Astrocyte (in vitro differentiated cells and primary cell): ENCODE measurements around the gene PSMG2. TPM values are rescaled to one million over a fixed set of nuclear protein-coding genes. Genes with fewer than 3 reads are reported as not detected.

Experiments used
- DNase-seq: peaks from one replicate; pipeline ENCODE4 v3.0.0-alpha.2; 2010; ENCODE audit warnings: low read depth
- FAIRE-seq: peaks from 2 replicates; lab custom pipeline; 2011; peaks lifted over from hg19 to GRCh38; lab: Jason Lieb, UNC
- H2AFZ ChIP-seq: 2 replicates; pipeline ENCODE4 v1.6.0; 2012; ENCODE audit warnings: low read depth, low read length, inconsistent platforms
- H3K27ac ChIP-seq: 2 replicates; pipeline ENCODE4 v1.5.1; 2011; ENCODE audit warnings: low read depth, low read length, inconsistent platforms
- H3K27me3 ChIP-seq: 2 replicates; pipeline ENCODE4 v1.6.0; 2011; ENCODE audit warnings: low read length, inconsistent platforms; ENCODE audit not compliant: insufficient read depth
- H3K36me3 ChIP-seq: 2 replicates; pipeline ENCODE4 v1.5.1; 2011; ENCODE audit warnings: low read length, inconsistent platforms; ENCODE audit not compliant: insufficient read depth
- H3K4me1 ChIP-seq: 2 replicates; pipeline ENCODE4 v1.5.1; 2011; ENCODE audit warnings: low read length, inconsistent platforms; ENCODE audit not compliant: insufficient read depth
- H3K4me2 ChIP-seq: 2 replicates; pipeline ENCODE4 v1.6.0; 2012; ENCODE audit warnings: low read length, inconsistent platforms
- H3K4me3 ChIP-seq: 2 replicates; pipeline ENCODE4 v1.5.1; 2011; ENCODE audit warnings: low read depth, mild to moderate bottlenecking, low read length, inconsistent platforms; ENCODE audit not compliant: insufficient read depth
- H3K79me2 ChIP-seq: 2 replicates; pipeline ENCODE4 v1.6.0; 2012; ENCODE audit warnings: mild to moderate bottlenecking, low read length, inconsistent platforms; ENCODE audit not compliant: insufficient read depth
- H3K9ac ChIP-seq: 2 replicates; pipeline ENCODE4 v1.6.0; 2012; ENCODE audit warnings: mild to moderate bottlenecking, low read length, inconsistent platforms
- H3K9me3 ChIP-seq: 2 replicates; pipeline ENCODE4 v1.5.1; 2012; ENCODE audit warnings: low read depth, mild to moderate bottlenecking, low read length, inconsistent platforms; ENCODE audit not compliant: insufficient read depth
- H4K20me1 ChIP-seq: 2 replicates; pipeline ENCODE4 v1.6.0; 2012; ENCODE audit warnings: low read length, inconsistent platforms; ENCODE audit not compliant: insufficient read depth
- H3K27ac Mint-ChIP-seq: one replicate; pipeline ENCODE4 v1.8.0; 2021; ENCODE audit warnings: mild to moderate bottlenecking, mixed read lengths; ENCODE audit not compliant: unreplicated experiment
- H3K27me3 Mint-ChIP-seq: one replicate; pipeline ENCODE4 v1.8.0; 2021; ENCODE audit warnings: low read depth, mixed read lengths; ENCODE audit not compliant: unreplicated experiment
- H3K36me3 Mint-ChIP-seq: one replicate; pipeline ENCODE4 v1.8.0; 2021; ENCODE audit warnings: low read depth, mixed read lengths; ENCODE audit not compliant: unreplicated experiment
- H3K4me1 Mint-ChIP-seq: one replicate; pipeline ENCODE4 v1.8.0; 2021; ENCODE audit warnings: low read depth, mixed read lengths; ENCODE audit not compliant: unreplicated experiment
- H3K4me3 Mint-ChIP-seq: one replicate; pipeline ENCODE4 v1.8.0; 2021; ENCODE audit warnings: mild to moderate bottlenecking, moderate library complexity, mixed read lengths; ENCODE audit not compliant: unreplicated experiment
- H3K9me3 Mint-ChIP-seq: one replicate; pipeline ENCODE4 v1.8.0; 2021; ENCODE audit warnings: mild to moderate bottlenecking, mixed read lengths; ENCODE audit not compliant: unreplicated experiment
- CTCF ChIP-seq: IDR thresholded peaks from 2 replicates; pipeline ENCODE4 v1.5.1; 2011; ENCODE audit warnings: low read depth, mild to moderate bottlenecking, inconsistent platforms, low read length, moderate library complexity; ENCODE audit not compliant: insufficient read depth
- EZH2 ChIP-seq: IDR thresholded peaks from 2 replicates; pipeline ENCODE4 v1.6.1; 2012; ENCODE audit warnings: mild to moderate bottlenecking, low read length, inconsistent platforms; ENCODE audit not compliant: insufficient read depth
- total RNA-seq: library from RNA; stranded (reverse); gene quantifications from 2 replicates; pipeline ENCODE4 v1.2.1, GENCODE V29; 2021

PSMG2 gene
- total RNA-seq, 1 donor from 2014 or later = 57.4 TPM

GRCh38 chr18:12692206-12692605, 10.6 kb upstream of the PSMG2 start:
- Mint-ChIP-seq H3K4me1 (peaks cover 5% of the 10 kb centered on the region), H3K27me3 (no peaks in the 10 kb centered on the region), H3K4me3 (no peak overlapping the region), H3K9me3 (no peaks in the 10 kb centered on the region), H3K27ac (no peak overlapping the region), H3K36me3 (no peaks in the 10 kb centered on the region)
- H4K20me1 ChIP-seq = no peaks in the 10 kb centered on the region
- H3K4me1 ChIP-seq = no peaks in the 10 kb centered on the region
- no peaks in the 10 kb centered on the region for H3K79me2 ChIP-seq
- H3K36me3 ChIP-seq = peaks cover 5% of the 10 kb centered on the region
- no peak overlapping the region for H3K27ac ChIP-seq
- no peak overlapping the region for H3K9ac ChIP-seq
- H3K4me2 ChIP-seq = no peak overlapping the region
- no peaks in the 10 kb centered on the region for H3K9me3 ChIP-seq
- H3K4me3 ChIP-seq = no peak overlapping the region
- no peak overlapping the region for H2AFZ ChIP-seq
- TF ChIP-seq CTCF = no peak
- no peak for TF ChIP-seq EZH2
- FAIRE-seq (no peak), DNase-seq (no peak)
- no peaks in the 10 kb centered on the region for H3K27me3 ChIP-seq

DNA sequence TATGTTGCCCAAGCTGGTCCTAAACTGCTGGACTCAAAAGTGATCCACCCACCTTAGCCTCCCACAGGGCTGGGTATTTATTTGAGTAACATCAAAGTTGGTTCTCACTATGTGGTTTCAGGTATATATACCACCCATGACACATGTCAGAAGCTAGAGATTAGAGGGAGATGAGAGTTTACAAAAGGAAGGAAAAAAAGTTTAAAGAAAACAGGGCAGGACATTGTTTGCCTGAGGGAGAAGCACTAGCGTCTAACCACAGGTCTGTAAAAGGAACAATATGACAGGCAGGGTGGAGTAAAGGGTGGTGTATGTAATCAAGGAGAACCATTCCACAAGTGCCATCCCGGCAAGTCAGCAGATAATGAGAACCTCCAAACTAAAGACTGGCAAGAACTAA, 8.8 kb upstream of the PSMG2 start:
- H3K9me3 Mint-ChIP-seq = no peaks in the 10 kb centered on the region

More for the DNA sequence above, 8.8 kb upstream of the PSMG2 start:
- H3K9ac ChIP-seq = no peak overlapping the region
- no peak overlapping the region for H2AFZ ChIP-seq
- Mint-ChIP-seq H3K27ac (no peak overlapping the region), H3K27me3 (no peaks in the 10 kb centered on the region), H3K4me3 (no peak overlapping the region), H3K36me3 (no peaks in the 10 kb centered on the region), H3K4me1 (peaks cover 5% of the 10 kb centered on the region)
- DNase-seq (peak; percentile 20), FAIRE-seq (no peak)
- H3K4me3 ChIP-seq = no peak overlapping the region
- no peak overlapping the region for H3K27ac ChIP-seq
- H3K36me3 ChIP-seq = peaks cover 5% of the 10 kb centered on the region
- TF ChIP-seq EZH2 = no peak
- TF ChIP-seq CTCF = no peak
- no peaks in the 10 kb centered on the region for H3K9me3 ChIP-seq
- no peaks in the 10 kb centered on the region for H3K27me3 ChIP-seq
- H3K4me1 ChIP-seq = no peaks in the 10 kb centered on the region
- no peaks in the 10 kb centered on the region for H3K79me2 ChIP-seq
- no peak overlapping the region for H3K4me2 ChIP-seq
- no peaks in the 10 kb centered on the region for H4K20me1 ChIP-seq
